Measurements from ENCODE around the gene MEF2B. TPM values are rescaled to one million over a fixed set of nuclear protein-coding genes. Genes with fewer than 3 reads are reported as not detected.

MEF2B gene
- 0.26 TPM in 1 of 2 replicates, not detected in the other for total RNA-seq

DNA sequence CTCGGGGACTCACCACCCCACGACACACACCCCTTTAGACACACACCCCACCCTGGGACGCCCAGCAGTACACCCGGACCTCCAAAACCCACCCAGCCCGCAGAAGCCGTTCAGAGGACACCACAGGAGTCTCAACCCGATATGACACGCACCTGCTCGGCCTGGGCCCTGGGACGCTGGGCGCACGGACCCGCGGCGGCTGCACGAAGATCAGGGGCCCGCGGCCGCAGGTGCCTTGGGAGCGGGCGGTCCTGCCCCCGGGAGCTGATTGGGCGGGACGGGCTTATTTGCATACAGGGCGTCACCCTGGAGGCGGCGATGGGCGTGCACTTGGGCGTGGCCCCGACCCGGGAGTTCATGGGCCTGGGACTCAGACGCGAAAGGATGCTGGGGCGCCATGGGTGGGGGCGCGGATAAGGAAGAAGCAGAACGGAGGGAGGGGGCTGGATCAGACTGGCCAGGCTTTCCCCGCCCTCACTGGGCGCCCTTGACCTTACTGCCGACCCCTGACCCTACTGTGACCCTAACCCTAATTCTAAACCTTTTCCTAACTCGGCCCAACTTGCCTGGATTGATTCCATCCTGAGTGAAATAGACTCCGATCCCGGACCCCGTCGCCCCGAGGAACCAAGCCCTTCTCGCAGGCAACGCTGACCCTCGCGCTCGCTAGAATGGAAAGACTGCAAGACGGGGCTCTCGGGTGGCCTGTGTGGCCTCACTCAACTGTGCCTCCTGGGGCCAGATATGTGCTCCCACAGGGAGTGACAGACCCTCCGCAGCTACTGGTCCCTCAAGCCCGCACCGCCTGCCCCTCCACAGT lies at the start of gene MEF2B:
TSS of gene MEF2B (minus strand) at position 211 of the 820 bp plus-strand sequence. CDS start 19,528 bp downstream, outside the sequence.

DNA sequence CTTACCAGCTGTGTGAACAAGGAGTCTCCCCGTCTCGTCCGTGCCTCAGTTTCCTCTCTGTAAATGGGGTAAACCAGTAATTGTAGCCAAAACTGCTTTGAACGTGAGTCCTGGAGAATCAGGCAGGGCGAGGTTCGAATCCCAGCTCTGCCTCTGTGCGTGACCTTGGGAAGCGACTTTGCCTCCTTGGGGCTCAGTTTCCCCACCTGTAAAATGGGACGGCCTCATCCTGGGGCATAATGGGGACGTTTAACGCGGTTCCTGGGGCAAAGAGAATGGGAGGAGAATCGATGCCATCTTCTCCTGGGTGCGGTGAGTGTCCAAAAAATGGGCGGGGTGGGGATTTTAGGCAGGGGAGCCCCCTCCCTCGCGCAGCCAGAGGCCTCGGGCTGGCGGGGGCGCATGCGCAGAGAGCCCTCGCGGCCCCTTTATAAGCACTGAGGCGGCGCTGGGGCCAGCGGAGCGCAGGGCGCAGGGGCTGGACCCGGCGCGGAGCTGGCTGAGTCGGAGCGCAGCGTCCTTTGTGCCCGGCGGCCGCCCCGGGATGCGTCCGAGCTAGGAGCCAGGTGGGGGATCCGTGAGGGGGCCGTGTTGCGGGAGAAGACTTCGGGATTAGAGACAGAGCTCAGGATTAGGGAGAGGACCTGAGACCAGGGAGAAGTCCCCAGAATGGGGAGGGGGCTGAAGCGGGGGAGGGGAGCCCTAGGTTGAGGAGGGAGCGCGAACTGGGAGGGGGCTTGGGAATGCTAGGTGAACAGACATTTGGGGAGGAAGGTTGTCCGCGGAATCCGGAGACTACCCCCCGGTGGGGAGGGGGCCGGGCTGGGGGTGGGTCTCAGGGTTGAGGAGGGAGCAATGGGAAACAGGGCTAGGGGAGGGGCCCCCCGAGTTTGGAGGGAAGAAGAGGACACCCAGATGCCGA lies 41.7 kb upstream of the MEF2B start, which contains the start of gene NCAN:
TSS of gene NCAN (plus strand) at position 460 of the 922 bp plus-strand sequence. CDS start 4,996 bp downstream, outside the sequence.

DNA sequence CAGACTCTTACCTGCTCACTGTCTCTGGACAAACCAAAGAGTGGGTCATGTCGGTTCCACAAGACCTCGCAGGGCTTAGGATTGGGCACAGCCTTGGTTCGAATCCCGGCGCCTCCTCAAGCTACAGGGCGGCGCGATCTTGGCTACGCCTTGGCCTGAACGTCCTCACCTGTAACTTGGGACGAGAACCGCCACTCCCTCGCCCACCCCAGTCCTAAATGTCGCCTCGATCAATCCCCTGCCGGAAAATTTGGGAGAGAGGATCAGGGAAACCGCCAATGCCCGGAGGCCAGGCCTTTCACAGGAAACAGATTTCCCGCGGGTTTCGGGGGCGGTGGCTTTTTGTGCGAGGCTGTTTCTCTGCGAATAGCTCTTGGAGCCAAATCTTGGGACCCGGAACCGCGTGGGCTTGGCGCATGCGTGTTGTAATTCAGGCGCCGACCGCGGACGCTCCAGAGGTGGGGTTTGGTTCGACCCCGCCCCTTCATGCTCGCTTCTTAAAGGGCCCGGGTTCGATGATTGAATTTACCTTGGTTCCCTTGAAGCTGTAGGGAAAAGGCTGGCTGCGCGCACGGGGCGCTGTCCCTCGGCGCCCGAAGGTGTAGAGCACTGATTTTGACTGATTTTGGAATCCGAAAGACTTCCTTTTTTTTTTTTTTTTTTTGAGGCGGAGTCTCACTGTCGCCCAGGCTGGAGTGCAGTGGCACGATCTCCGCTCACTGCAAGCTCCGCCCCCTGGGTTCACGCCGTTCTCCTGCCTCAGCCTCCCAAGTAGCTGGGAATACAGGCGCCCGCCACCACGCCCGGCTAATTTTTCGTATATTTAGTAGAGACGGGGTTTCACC lies 33.2 kb upstream of the MEF2B start, which contains the start of gene NR2C2AP:
TSS of gene NR2C2AP (minus strand) at position 403 of the 845 bp plus-strand sequence. CDS start at position 49, 354 bp downstream.

DNA sequence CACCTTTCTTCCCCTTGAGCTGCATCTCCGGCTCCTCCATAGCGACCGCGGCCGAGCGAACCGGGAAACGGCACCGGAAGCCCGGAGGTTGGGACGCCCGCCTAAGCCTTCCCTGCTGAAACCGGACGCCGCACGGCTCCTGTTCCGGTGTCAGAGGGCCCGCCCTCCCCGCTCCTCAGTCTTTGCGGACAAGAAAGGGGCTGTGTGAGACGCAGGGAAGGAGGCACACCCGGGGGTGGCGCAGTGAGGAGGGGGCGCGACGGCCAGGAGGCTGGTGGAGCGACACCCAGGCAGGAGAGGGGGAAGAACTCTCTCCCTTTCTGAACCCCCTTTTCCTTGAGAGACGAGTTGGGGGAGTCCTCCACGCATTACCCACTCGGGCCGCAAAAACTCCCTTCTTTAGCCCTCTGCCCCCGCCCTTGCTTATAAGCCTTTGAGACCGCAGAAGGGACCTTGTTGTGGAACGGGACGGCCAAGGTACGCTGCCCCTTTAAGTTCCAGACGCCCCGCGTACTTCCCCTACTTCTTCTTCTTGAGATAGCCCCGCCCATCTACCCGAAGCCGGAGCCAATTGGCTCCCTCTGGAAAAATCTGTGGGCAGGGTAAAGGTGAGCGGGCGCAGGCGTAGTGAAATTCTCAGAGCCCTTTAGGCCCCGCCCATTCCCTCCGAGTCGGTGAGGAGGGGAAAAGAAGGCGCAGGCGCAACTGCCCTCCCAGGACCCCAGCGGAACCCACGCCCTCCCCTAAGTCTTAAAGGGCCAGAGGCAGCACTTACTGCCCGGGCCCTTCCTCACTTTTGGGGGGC lies 22.2 kb upstream of the MEF2B start, which contains the start of the genes BORCS8 and RFXANK:
TSS of gene BORCS8 (minus strand) at position 75 of the 805 bp plus-strand sequence. CDS start at position 40, 35 bp downstream.
TSS of gene RFXANK (plus strand) at position 181 of the 805 bp plus-strand sequence. CDS start 1,689 bp downstream, outside the sequence.

DNA sequence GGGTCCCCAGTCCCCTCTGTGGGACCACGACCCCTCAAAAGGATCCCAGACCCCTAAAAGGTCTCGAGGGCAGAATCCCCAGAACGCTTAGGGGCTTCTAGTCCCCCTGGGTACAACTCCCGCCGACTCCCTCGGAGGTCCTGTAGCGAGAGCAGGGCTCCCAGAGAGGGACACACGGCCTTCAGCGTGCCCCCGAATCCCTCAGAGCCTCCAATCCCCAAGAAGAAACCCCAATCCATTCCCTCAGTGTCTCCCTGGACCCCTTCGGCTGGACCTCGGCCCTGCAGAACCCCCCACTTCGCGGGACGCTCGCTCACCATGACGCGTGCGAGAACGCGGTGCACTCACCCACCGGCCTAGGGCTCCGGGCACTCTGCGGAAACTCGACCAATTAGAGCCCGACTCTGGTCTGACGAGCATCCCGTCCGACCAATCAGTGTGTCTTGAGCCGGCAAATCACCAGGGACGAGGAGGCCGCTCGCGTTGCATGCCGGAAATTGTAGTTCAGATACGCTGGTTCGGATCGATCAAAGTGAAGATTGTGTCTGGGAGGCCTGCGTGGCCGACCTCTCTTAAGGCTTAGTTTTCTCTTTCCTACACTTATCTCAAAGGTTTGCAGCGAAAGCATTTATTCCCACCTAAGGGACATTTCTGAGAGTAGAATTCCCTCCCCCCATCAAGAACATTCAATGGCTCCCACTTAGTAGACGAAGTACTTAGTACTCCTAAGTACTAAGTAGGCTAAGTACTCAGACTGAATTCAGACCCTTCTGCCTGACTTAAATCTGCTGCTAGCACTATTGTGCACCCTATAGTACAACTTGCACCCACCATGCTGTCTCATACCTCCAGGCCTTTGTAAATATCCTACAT lies 31.7 kb downstream of the MEF2B start, which contains the start of gene TMEM161A:
TSS of gene TMEM161A (minus strand) at position 370 of the 873 bp plus-strand sequence. CDS start at position 320, 50 bp downstream.

Other genes starting within 250 kb of the MEF2B start
- 52.5 and 60.0 TPM in 2 replicates for gene HOMER3, start 229.0 kb downstream of the MEF2B start, total RNA-seq
- gene SUGP2, start 136.7 kb downstream of the MEF2B start, total RNA-seq: 34.7 and 35.5 TPM in 2 replicates
- 21.5 and 25.6 TPM in 2 replicates for gene ARMC6, start 136.7 kb downstream of the MEF2B start, total RNA-seq
- 5.0 and 5.6 TPM in 2 replicates for gene SLC25A42, start 106.3 kb downstream of the MEF2B start, total RNA-seq
- gene TMEM161A, start 31.8 kb downstream of the MEF2B start, total RNA-seq: 11.1 and 12.8 TPM in 2 replicates
- 10.3 and 12.3 TPM in 2 replicates for gene BORCS8, start 21.9 kb upstream of the MEF2B start, total RNA-seq
- gene RFXANK, start 22.0 kb upstream of the MEF2B start, total RNA-seq: 32.1 and 32.4 TPM in 2 replicates
- 3.7 and 5.9 TPM in 2 replicates for gene NR2C2AP, start 33.2 kb upstream of the MEF2B start, total RNA-seq
- not detected in 2 replicates for gene NCAN, start 41.7 kb upstream of the MEF2B start, total RNA-seq
- 0.65 TPM in 2 replicates for gene TM6SF2, start 103.0 kb upstream of the MEF2B start, total RNA-seq
- gene SUGP1, start 150.2 kb upstream of the MEF2B start, total RNA-seq: 28.5 and 33.2 TPM in 2 replicates
- gene MAU2, start 150.6 kb upstream of the MEF2B start, total RNA-seq: 33.1 and 39.2 TPM in 2 replicates
- gene GATAD2A, start 235.4 kb upstream of the MEF2B start, total RNA-seq: 39.9 and 51.1 TPM in 2 replicates

All from articular chondrocyte of knee joint (primary cell).